Measurements from ENCODE around the gene HEBP1.

Gene HEBP1

GRCh38 chr12:12985817-12986408 lies 14.2 kb downstream of the HEBP1 start:
- no peak for TF ChIP-seq CTCF (IDR thresholded peaks at IDR 0.05; ENCODE audit: borderline replicate concordance, control extremely low read depth, extremely low read depth, insufficient read depth, missing control alignments)
- in situ Hi-C loops (cut with MboI; ENCODE audit: low sequenced_read_pairs, unreplicated experiment), result no loop called here
- no peak for DNase-seq (ENCODE audit: low spot score)

- in situ Hi-C loops (cut with MboI; ENCODE audit: low sequenced_read_pairs, unreplicated experiment), result no loop called here
- TF ChIP-seq CTCF (IDR thresholded peaks at IDR 0.05; ENCODE audit: borderline replicate concordance, control extremely low read depth, extremely low read depth, insufficient read depth, missing control alignments), result no peak
- DNase-seq (ENCODE audit: low spot score), result no peak
These were observed 15.9 kb downstream of the HEBP1 start for GRCh38 chr12:12984149-12984548.

GRCh38 chr12:12983420-12984035 lies 16.5 kb downstream of the HEBP1 start:
- DNase-seq (ENCODE audit: low spot score), result no peak
- peak; percentile 24 for TF ChIP-seq CTCF (IDR thresholded peaks at IDR 0.05; ENCODE audit: borderline replicate concordance, control extremely low read depth, extremely low read depth, insufficient read depth, missing control alignments)
- in situ Hi-C loops (cut with MboI; ENCODE audit: low sequenced_read_pairs, unreplicated experiment), result no loop called here

- in situ Hi-C loops (cut with MboI; ENCODE audit: low sequenced_read_pairs, unreplicated experiment), result no loop called here
- TF ChIP-seq CTCF (IDR thresholded peaks at IDR 0.05; ENCODE audit: borderline replicate concordance, control extremely low read depth, extremely low read depth, insufficient read depth, missing control alignments), result no peak
- no peak for DNase-seq (ENCODE audit: low spot score)
These were observed 17.7 kb downstream of the HEBP1 start for GRCh38 chr12:12982331-12982730.

- in situ Hi-C loops (cut with MboI; ENCODE audit: low sequenced_read_pairs, unreplicated experiment), result no loop called here
- DNase-seq (ENCODE audit: low spot score), result no peak
- TF ChIP-seq CTCF (IDR thresholded peaks at IDR 0.05; ENCODE audit: borderline replicate concordance, control extremely low read depth, extremely low read depth, insufficient read depth, missing control alignments), result no peak
These were observed 20.3 kb downstream of the HEBP1 start for GRCh38 chr12:12979731-12980259.

- no peak for TF ChIP-seq CTCF (IDR thresholded peaks at IDR 0.05; ENCODE audit: borderline replicate concordance, control extremely low read depth, extremely low read depth, insufficient read depth, missing control alignments)
- no peak for DNase-seq (ENCODE audit: low spot score)
- in situ Hi-C loops (cut with MboI; ENCODE audit: low sequenced_read_pairs, unreplicated experiment), result no loop called here
These were observed 20.9 kb downstream of the HEBP1 start for GRCh38 chr12:12979126-12979525.

All from GM13976 (cell line).